ENCODE results near the gene SLC25A41.

The SLC25A41 gene

DNA sequence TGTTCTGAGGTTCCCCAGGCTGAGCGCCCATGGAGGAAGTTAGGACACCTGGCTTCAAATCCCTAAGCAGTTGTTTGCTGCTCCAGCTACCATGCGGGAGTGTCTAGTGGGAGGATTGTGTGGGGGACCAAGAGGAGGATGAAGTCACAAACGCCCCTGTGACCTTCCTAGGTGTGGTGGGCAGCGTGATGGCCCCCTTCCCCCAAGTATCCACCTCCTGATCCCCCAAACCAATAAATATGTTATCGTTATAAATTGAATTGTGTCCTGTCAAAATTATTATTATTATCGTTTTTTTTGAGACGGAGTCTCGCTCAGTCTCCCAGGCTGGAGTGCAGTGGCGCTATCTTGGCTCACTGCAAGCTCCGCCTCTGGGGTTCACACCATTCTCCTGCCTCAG is at the start of gene SLC25A41:
SLC25A41 (minus strand) TSS at position 101 of the 400 bp plus-strand sequence; CDS start at position 31, 70 bp downstream.
- DNase-seq = no peak

- DNase-seq = no peak
These were observed 49.7 kb upstream of the SLC25A41 start for GRCh38 chr19:6483235-6483634.

DNA sequence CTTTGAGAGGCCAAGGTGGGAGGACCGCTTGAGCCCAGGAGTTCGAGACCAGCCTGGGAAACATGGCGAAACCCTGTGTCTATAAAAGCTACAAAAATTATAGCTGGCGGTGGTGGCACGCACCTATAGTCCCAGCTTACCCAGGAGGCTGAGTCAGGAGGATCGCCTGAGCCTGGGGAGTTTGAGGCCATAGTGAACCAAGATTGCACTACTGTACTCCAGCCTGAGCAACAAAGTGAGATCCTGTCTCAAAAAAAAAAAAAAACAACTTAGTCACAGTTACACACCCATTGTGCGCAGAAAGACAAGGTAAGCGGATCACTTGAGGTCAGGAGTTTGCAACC is 48.8 kb upstream of the SLC25A41 start:
- DNase-seq = no peak

- peak; percentile 30 to 55 for DNase-seq
These were observed 48.2 kb upstream of the SLC25A41 start, which contains the start of gene DENND1C for GRCh38 chr19:6481541-6482342. Gene DENND1C, minus strand, starts transcription at chr19:6481787. Its CDS starts 92 bp downstream, at chr19:6481695.

GRCh38 chr19:6480848-6481415 is 47.4 kb upstream of the SLC25A41 start:
- no peak for DNase-seq

DNA sequence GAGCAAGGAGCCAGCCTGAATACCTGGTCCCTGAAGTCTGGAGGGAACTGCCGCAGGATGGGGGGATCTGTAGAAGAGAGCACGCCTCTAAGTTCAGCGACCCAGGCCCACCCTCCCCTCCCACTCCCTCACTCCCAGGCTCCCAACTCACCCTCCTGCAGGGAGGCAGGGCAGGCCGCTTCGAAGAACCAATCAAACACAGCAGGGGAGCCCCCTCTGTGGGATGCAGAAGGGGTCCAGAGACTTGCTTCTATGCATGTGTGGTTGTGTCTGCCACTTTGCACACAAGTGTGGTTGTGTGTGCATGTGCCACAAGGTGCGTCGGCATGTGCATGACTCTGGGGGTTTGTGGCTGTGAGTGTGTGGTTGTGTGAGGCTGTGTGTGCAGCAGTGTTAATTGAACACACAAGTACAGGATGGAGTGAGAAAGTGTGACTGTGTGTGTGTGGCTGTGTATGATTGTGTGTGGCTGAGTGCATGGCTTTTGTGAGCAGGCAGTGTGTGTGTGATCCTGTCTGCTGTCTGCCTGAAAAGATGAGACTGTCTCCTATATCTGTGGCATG is 46.4 kb upstream of the SLC25A41 start:
- no peak for DNase-seq

- no peak for DNase-seq
These were observed 45.3 kb upstream of the SLC25A41 start for GRCh38 chr19:6478815-6479214.

- DNase-seq = no peak
These were observed 43.4 kb upstream of the SLC25A41 start for GRCh38 chr19:6476896-6477431.

DNA sequence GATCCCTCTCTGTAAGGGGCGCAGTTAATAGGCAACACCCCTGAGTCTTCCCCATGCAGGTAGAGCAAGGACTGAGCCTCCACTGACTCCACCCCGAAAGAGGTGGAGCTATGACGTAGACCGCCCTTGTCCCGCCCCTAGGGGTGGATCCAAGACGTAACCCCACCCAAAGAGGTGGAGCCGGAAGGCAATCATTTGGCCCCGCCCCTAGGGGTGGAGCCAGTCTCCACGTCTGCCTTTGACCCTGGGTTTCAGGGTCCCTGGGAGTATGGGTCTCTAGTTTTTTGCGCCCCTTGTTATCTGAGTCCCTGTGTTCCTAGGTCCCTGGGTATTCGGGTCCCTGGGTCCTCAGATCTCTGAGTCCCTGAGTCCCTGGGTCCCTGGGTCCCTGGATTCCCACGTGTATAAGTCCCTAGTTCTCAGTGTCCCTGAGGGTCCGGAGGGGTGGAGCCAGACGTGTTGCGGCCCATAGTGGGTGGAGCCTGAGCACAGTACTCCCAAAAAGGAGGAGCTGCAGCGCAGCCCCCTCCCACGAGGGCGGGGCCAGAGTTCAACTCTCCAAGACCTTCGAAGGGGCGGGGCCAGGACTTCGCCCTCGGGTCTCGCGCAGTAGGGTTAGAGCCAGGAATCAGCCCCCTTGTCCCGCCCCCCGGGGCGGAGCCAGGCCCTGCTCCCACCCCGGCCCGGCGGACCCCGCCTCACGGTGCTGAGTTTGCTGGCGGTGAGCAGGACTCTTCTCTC is 42.8 kb upstream of the SLC25A41 start:
- no peak for DNase-seq

- no peak for DNase-seq
These were observed 42.0 kb upstream of the SLC25A41 start for GRCh38 chr19:6475321-6476108.

GRCh38 chr19:6473647-6474046 is 40.1 kb upstream of the SLC25A41 start:
- DNase-seq = no peak

DNA sequence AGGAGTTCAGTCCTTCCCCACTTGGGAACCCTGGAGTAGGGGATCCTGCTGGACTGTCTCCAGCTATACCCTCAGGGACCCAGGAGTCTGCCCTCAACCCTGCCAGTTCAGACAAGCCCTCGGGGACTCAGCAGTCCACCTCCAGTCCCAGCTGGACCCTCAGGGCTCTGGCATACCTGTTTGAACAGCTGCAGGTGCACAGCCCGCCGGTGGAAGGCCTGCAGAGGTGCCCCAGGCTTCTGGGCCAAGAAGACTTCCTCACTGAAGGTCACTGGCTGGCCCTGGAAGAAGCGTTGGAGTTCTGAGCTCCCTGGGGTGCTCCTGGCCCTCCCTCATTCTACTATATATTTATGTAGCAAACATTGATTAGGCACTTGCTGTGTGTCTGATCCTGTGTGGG is 39.1 kb upstream of the SLC25A41 start:
- DNase-seq = no peak

DNA sequence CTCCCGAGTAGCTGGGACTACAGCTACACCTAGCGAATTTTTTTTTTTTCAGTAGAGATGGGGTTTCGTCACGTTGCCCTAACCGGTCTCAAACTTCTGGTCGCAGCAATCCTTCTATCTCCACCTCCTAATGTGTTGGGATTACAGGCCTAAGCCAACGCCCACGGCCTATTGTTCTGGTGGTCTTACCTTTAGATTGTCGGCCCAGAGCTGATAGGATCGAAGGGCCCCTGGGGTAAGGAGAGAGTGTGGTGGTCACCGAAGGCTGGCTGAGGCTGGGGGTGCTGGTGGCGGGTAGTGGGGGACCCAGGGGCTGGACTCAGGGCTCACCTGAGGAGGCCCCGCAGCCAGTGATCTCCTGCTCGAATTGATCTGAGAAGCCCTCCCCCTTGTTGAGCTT is 37.5 kb upstream of the SLC25A41 start:
- DNase-seq = no peak

DNA sequence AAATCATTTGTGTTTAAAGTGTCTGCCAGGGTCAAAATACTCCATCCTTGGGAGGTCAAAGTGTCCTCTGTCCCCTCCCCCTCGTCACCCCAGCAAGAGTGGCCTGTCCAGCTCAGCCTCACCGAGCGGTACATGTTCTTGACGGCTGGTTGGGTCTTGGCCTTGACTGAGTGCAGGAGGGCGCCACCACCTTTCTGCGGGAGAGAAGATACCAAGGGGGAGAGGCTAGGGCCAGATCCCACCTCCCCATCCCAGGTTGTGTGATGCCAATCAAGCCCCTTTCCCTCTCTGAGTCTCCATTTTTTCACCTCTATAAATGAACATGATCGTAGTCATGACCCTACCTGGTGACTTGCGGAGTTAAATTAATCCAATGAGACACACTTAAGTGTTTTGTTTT is 36.6 kb upstream of the SLC25A41 start:
- DNase-seq = no peak

DNA sequence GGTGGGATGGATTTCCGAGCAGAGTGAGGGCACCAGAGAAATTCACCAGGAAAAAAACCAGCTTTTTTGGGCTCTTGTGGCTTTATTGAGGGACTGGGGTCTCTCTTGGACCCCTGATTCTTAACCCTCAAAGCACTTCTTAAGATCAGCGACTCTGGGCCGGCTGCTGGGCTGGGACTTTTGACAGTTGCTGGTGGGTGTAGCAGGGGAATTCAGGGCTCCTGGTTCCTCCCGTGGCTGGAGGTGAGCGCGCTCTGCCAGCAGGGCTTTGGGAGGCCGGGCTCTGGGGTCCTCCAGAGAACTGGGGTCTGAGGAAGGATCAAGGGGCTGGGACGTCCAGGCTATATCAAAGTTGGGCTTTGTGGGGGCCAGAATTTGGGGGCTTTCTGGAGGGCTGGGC is 33.8 kb upstream of the SLC25A41 start:
- no peak for DNase-seq

- DNase-seq = no peak
These were observed 33.1 kb upstream of the SLC25A41 start for GRCh38 chr19:6466526-6467248.

DNA sequence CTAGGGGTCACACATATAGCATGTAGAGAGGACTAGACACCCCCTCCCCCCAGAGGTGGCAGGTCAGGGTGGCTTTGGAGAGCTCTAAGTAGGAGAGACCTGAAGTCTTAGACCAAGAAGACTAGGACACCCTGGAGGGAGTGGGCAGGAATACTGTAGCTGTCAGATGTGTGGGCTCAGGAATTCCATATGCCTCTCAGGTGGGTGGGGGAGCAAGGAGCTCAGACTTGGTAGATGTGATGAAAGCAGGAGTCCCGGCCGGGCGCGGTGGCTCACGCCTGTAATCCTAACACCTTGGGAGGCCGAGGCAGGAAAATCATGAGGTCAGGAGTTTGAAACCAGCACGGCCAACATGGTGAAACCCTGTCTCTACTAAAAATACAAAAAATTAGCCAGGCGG is 32.1 kb upstream of the SLC25A41 start:
- no peak for DNase-seq

GRCh38 chr19:6465006-6465405 is 31.4 kb upstream of the SLC25A41 start:
- no peak for DNase-seq

DNA sequence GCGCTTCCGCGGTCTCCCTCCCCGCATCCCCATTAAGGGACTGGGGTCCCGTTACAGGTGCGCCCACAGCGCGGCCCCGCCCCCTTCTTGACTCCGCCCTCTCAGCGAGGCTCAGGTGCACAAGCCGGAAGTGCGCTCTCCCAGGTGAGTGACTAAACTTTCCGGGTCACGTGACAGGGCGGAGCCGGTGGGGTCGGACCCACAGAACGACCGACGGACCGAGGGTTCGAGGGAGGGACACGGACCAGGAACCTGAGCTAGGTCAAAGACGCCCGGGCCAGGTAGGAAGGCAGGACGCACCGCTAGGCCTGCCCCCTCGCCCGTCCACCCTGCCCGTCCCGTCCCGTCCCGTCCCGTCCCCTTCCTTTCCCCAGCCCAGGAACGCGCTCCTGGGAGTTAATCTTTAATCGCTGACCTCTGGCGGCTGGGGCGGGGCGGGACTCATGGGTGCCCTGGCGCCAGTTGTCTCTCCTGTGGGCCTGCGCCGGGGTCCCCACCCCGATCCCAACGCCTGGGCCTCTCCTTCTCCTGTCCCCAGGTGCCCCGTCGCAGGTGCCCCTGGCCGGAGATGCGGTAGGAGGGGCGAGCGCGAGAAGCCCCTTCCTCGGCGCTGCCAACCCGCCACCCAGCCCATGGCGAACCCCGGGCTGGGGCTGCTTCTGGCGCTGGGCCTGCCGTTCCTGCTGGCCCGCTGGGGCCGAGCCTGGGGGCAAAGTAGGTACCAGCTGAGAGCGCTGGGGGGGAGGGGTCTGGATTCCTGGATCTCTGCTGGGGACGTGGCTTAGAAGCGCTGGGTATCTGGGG is 30.7 kb upstream of the SLC25A41 start, which contains the start of gene CRB3:
CRB3 (plus strand) TSS at position 202 of the 804 bp plus-strand sequence; CDS start at position 633, 431 bp downstream.
- no peak for DNase-seq

DNA sequence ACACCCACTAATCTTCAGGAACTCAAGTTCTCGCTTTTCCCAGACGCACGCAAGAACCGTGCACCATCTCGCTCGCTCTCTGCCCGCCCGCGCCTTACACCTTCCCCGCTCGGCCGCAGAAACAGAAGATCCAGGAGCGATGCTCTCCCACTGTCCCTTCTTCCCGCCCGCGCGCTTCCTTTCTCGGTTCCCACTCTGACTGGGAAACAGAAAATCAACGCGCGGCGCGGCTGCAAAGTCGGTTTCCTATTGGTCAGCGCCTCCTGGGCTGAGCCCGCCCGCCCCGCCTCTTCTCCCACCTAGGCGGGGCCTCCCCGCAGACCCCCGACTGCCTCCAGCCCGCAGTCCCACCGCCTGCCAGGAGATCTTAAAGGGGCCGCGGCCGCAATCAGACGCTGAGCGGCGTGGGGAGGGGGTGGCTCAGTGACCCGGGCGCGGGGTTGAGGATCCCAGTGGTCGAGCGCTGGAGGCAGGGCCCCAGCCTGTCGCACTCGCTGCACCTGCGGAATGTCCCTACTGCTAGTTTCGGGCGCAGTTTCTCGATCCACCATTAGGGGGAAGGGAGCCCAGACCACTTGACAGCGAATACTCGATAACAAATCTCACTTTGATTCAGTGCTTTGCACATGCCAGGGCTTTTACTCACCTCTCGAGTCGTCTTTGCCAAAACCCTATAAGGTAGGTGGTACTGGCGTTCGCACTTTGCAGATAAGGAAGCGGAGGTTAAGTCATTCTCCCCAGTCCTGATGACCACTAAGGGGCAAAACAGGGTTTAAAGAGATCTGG is 26.7 kb upstream of the SLC25A41 start:
- DNase-seq = peak; percentile 95 to 97

Data from AML-193 (cell line).